Frontal cortex (tissue), 4 donors: ENCODE results near the gene SKIC8. TPM values are rescaled to one million over a fixed set of nuclear protein-coding genes. Genes with fewer than 3 reads are reported as not detected.
A peak's percentile ranks its signal among the peaks of the same experiment; 100 is the strongest.

ENCODE experiments used
- DNase-seq, 2 donors: peaks; one replicate each; pipeline ENCODE4 v3.0.0; 2012; ENCODE audit warnings: low spot score in 2 of 2
- FAIRE-seq: peaks from 2 replicates; lab custom pipeline; 2012; peaks lifted over from hg19 to GRCh38; lab: Jason Lieb, UNC
- total RNA-seq: library from RNA; depleted of rRNA; stranded (reverse); fragments of >200 nt; gene quantifications from one replicate; pipeline ENCODE4 v1.2.3, GENCODE V29; 2014
- donor health status: control.
- donor health status: control.
- donor health status: control.

The SKIC8 gene
- total RNA-seq, 1 donor from 2014 or later: 53.0 TPM

DNA sequence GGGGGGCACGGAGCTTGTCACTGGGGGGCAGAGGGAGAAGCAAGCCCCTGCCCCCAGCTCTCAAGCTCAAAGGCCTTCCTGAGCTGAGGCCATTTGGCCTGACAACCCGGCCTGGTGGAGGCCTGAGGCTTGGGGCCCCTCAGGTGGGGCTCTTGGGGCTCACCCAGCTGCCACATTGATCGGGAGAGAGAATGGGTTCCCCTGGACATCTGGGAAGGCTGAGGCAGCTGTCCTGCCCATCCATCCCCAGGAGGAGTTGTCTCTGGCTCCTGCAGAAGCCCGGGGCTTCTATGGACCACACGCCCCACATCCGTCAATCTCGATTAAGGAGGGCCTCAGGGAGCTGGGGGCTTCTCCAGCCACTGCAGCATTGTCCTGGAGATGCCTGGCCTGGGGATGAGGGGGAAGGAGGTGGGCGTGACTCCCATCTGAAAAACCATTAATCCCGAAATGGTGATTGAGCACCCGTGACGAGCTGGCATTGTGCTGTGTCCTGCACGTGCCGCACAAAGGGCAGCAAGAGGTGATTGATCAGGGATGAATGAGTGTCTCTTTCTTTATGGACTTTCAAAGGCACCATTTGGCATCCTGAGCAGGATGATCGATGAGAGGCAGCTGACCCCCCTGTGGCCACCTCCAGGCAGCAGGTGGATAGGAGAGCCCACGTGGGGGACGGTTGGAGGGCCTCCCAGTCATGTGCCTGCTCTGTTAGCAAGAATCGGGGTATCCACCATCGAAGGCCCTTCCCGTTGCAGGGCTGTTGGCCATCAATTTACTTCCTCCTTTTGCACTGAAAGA, 23.5 kb upstream of the SKIC8 start:
- no peak for DNase-seq
- FAIRE-seq: no peak

DNA sequence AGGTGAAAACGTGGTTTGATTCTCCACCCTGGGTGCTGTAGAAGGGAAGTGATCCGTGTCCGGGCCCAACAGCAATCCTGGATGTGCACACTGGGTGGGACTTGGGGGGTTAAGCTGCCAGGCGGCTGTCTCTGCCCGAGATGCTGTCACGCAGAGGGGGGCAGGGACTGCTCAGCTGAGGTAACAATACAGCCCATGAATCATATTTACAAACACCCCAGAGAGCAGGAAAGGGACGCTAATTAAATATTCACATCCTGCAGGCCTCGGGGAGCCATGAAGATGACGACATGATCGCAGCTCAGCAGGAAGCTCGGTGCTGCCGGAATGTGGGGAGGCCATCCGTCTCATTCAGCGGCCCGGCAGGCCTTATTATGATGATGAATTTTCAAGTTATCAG, 22.8 kb upstream of the SKIC8 start:
- peak in 1 of 2 donors; percentile 37 for DNase-seq
- no peak for FAIRE-seq

DNA sequence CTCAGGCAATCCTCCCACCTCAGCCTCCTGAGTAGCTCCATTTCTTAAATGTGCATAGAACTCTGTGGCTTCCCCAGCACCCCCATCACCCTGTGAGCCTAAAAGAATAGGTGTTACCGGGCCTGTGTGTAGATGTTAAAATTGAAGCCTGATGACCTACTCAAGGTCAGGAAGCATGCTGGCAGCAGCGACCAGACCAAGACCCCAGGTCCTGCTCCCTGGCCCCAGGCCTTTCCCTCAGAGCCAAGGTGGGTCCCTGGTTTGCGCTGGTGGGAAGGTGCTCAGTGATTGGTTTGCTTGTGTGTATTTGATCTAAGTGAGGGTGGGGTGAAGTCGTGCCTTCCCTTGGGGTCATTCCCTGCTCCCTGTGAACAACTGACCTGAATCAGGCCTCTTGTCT, 22.4 kb upstream of the SKIC8 start:
- FAIRE-seq: no peak
- no peak for DNase-seq

DNA sequence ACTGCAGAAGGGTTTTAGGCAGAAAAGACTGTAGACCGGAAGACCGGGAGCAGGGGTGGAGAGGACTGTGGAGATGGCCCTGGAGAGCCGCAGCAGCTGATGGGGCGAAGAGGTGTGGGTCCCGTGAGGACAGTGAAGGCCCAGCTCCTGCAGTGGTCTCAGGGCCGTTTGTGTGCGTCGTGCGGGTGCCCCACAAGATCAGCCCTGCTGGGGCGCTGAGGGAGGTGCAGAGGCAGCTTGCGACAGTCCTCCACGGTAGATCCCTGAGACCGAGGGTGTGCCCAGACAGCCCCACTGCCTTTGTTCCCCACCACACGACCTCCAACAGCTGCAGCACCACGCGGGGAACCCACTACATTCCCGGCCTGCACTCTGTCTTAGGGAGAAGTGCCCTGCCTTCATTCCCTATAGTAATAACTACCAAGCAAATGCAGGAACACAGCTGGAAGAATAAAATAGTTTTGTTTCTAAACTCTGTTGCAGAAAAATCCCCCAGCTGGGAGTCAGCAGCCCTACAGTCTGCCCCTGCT, 21.7 kb upstream of the SKIC8 start:
- DNase-seq (no peak), FAIRE-seq (no peak)

DNA sequence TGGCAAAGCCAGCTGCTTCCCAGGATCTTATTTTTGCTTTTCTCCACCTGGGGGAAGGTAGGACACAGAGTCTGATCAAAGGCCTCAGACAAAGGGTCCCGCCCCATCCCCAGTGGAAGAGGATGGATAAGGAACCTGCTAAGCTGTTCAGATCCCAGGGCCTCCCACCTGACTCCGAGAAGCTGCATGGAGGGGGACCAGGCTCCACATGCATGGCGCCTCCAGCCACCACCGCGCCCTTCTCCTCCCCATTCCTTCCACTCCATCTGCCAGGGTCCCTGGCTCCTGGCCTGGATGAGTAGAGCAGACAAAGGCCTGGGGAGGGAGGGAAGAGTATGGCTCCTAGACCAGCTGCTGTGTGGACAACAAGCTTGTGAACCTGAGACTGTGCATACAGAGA, 20.8 kb upstream of the SKIC8 start:
- no peak for DNase-seq
- FAIRE-seq: no peak

GRCh38 chr15:78319588-78319987, 20.2 kb upstream of the SKIC8 start:
- FAIRE-seq (no peak), DNase-seq (no peak)

DNA sequence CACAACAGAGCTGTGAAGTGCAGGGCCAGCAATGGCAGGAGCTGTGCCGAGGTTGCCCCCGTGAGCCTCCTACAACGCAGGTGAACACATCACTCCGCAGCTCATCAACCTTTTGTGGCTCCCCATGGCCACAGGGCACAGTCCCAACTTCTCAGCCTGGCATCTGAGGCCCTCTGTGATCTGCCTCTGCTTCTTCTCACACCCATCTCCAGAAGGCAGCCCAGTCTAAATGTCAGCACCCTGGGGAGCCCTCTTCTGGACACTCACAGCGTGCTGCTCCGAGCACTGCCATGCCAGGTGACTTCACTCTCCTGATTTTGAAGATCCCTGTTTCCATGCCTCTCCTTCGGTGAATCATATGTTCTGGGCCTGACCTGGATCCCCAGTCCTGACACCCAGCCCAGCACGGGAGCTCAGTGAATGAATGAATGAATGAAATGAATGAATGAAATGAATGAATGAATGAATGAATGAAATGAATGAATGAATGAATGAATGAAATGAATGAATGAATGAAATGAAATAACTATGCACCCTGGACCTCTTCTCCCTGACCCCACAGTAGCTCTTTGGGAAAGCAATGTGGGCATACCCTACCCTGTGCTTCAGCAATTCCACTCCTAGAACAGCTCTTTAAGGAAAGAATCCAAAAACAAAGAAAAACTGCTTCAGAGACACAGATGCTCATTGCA, 17.9 kb upstream of the SKIC8 start:
- FAIRE-seq: no peak

DNA sequence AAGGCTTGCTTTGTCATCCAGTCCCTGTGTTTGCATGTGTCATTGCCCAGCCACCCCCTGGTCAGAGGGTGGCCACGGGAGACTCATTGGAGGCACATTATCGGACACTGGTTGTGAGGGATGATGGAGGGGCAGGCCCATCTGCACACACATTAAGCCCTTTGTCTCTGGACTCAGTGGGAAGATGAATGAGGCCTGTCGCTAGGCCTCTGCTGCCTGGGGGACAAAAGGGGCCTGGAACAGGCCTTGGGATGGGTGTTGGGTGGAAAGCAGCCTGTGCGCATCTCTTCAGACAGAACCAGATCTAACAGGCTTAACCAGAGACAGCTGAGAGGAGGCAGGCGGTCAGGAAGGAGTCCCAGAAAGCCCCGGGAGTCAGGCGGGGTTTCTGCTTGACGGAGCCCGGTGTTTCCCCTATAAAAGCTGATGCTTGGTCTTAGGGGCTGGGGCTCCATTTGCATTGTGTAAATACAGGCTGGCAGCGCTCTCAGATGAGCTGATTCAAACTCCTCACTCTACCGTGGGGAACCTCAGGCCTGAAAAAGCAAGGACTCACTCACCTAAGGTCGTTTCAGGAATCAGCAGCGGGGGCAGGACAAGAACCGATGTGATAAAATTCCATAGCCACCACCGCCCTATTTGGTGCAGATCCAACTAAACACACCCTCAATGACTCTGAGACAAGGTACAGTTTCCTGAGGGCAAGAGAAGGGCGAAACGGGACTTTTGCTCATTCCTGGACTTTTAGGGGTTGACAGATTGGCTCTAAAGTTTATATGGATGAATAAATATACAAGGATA, 17.1 kb upstream of the SKIC8 start:
- FAIRE-seq: no peak
- DNase-seq: peak; percentile 56 to 69

More for the DNA sequence above, 17.9 kb upstream of the SKIC8 start:
- no peak for DNase-seq

- DNase-seq: no peak
- no peak for FAIRE-seq
Measured at GRCh38 chr15:78315686-78316282, 16.4 kb upstream of the SKIC8 start.

GRCh38 chr15:78314181-78314581, 14.8 kb upstream of the SKIC8 start:
- DNase-seq: no peak
- FAIRE-seq: no peak

DNA sequence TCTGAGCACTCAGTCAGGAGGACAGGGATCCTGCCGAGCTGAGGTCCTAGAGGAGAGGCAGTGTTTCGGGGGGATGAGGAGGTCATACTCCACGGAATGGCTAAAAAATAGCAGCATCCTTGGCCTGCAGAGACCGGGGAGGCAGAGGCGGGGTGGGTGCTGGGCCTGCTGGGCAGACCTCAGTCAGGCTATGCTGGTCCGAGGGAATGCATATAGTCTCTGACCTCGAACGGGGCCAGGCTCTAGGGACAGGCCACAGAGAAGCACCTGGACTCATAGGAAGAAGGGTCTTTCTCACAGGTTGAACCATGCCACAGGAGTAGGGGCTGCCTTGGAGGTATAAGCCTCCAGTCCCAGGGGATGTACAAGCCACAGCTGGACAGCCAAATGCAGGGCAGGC, 14.0 kb upstream of the SKIC8 start:
- FAIRE-seq (no peak), DNase-seq (no peak)

- FAIRE-seq (no peak), DNase-seq (no peak)
Measured at GRCh38 chr15:78312957-78313356, 13.5 kb upstream of the SKIC8 start.

DNA sequence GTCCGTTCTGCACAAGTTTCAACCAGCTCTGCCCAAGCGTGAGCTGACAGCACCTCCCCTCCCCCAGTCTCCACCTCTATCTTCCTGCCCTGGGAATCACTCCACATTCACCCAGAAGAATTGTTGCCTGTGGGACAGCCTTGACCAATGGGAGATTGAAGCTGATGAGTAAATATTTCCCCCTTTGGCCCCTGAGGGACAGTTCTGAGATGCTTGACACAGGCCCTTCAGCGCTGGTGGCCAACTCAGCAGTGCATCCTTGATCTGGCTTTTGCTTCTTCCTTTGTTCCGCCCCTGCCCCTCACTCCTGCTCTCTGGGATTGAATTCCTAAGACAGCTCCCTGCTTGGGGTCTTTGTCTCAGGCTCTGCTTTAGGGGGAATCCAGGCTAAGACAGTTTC, 13.1 kb upstream of the SKIC8 start:
- DNase-seq (no peak), FAIRE-seq (no peak)

- FAIRE-seq: no peak
- no peak for DNase-seq
Measured at GRCh38 chr15:78311292-78311691, 11.9 kb upstream of the SKIC8 start.

- DNase-seq (peak; percentile 49 to 77), FAIRE-seq (no peak)
Measured at GRCh38 chr15:78308422-78309032, 9.1 kb upstream of the SKIC8 start.

DNA sequence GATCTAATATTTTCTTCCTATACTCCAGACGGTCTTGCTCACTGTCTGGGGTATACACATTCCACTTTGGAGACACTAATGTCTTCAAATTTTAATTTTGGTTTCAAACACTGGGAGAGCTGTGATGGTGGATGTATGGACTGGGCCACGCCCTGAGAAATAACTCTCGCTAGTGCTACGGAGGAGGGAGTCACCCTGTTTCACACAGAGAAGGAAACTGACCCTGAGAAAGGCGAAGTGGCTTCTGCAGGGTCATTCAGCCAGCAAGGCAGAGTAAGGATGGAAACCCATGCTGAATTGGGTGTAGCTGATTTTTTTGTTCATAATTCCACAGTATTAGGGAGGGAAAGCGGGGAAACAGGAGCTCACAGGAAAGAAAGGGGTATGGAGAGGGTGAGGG, 8.6 kb upstream of the SKIC8 start:
- no peak for DNase-seq
- FAIRE-seq: no peak

DNA sequence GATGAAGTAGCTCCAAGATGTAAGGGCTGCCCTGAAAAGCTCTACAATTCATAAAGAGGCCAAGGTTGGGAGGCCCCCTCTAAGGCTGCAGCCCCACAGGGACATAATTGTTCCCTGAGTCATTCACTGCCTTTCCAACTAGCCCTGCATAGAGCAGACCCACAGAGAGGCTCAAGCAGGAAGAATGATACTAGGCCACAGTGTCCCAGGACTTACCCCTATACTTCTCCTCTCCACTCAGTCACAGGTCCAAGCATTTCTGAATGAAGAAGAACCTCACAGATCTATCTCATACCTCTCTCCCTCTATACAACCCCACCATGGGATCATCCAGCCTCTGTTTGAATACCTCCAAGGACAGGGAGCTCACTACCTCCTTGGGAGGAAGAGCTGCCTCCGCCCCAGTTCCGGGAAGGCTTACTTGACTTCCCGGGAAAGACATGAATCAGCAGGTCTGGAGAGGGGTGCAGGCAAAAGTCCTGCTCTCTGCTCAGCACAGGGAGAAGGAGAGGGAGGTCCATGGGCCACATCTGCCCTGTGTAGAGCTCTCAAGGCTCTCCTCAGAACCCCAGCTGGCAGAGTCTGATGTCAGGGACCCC, 6.9 kb upstream of the SKIC8 start:
- FAIRE-seq: no peak
- DNase-seq: no peak

DNA sequence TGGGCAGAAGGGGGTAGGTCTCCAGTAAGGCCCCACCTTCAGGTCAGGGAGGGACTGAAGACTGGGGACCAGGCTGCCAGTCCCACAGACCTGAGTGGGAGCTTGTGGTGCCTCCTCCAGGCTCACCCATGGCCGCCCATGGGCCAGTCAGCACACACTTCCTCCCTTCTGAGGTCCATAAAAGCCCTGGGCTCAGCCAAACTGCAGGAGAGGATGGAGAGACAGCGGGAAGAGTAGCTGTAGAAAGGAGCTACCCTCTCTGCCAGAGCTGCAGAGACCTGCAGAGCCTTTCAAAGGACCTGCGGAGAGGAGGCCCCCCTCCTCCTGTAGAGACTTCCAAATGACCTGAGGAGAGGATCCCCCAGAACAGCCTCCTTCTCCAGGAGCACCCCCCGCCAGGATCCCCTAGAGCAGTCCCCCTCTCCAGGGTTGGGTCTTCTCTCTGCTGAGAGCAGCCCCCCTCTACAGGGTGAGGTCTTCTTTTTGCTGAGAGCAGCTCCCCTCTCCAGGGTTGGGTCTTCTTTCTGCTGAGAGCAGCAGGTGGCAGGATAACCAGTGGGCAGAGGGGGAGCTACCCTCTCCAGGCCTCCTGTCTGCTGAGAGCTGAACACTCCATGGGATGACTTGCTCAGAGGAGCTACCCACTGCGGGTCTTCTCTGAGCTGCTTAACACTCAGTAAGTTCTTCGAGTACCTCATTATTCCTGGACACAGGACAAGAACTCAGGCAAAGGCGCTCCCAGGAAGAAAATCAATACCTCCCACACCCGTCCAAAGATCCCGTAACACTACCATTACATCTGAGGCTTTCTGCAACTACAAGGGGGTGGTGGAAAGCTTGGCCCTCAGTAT, 5.0 kb upstream of the SKIC8 start:
- DNase-seq: no peak
- FAIRE-seq: no peak
